A549 (cell line): ENCODE data around the gene SCN3B. TPM values are rescaled to one million over a fixed set of nuclear protein-coding genes. Genes with fewer than 3 reads are reported as not detected.
A peak's percentile ranks its signal among the peaks of the same experiment; 100 is the strongest.

Experiments used
- ATAC-seq, 2 experiments: fragments of 200-7000 bp in 1 of 2; fragments of >200 bp in 1 of 2; cut with Nextera tagmentation in 1 of 2; cut with Tn5 transposase in 1 of 2; 3 replicates each; pipeline versions ENCODE4 v1.8.0 to v1.9.1; 2018 to 2020; ENCODE audit warnings: mild to moderate bottlenecking in 1 of 2, moderate library complexity in 1 of 2
- CTCF ChIA-PET: fragments of 300-600 bp; sonication (Branson Sonifier 250); formaldehyde crosslinking; extraction: SDS; loops from one replicate; lab custom pipeline; 2021; ENCODE audit warnings: antibody characterized with exemption, inconsistent platforms; lab: Yijun Ruan, JAX
- POLR2A ChIA-PET: fragments of 350-600 bp; formaldehyde crosslinking; extraction: SDS; loops from one replicate; lab custom pipeline; 2021; ENCODE audit warnings: antibody characterized with exemption, inconsistent platforms; lab: Yijun Ruan, JAX
- DNase-seq, 2 experiments: peaks; one replicate each; pipeline versions ENCODE4 v3.0.0 to v3.0.0-alpha.2; 2011 to 2016; ENCODE audit warnings: low read depth in 1 of 2, low spot score in 1 of 2
- FAIRE-seq: peaks from 2 replicates; lab custom pipeline; 2011; peaks lifted over from hg19 to GRCh38; lab: Jason Lieb, UNC
- H3K27ac ChIP-seq, 2 experiments: fragments of >200 bp; sonication (Bioruptor Twin); formaldehyde crosslinking; 3 replicates each; pipeline ENCODE4 v1.5.1; 2016 to 2017
- H3K4me1 ChIP-seq: fragments of >200 bp; sonication (Bioruptor Twin); formaldehyde crosslinking; 3 replicates; pipeline ENCODE4 v1.6.1; 2016
- H3K4me2 ChIP-seq: fragments of >200 bp; sonication (Bioruptor Twin); formaldehyde crosslinking; 3 replicates; pipeline ENCODE4 v1.6.1; 2016
- H3K4me3 ChIP-seq: fragments of >200 bp; sonication (Bioruptor Twin); formaldehyde crosslinking; 3 replicates; pipeline ENCODE4 v1.5.1; 2016
- H3K9me3 ChIP-seq: fragments of >200 bp; sonication (Bioruptor Twin); formaldehyde crosslinking; 3 replicates; pipeline ENCODE4 v1.6.1; 2016
- EHMT2 ChIP-seq: fragments of 200-600 bp; sonication (generic); IDR thresholded peaks from 2 replicates; pipeline ENCODE4 v1.6.1; 2016; ENCODE audit warnings: antibody characterized with exemption, low read depth, mild to moderate bottlenecking, moderate library complexity
- FOSB ChIP-seq: fragments of 250-450 bp; sonication (Bioruptor Pico); IDR thresholded peaks from 2 replicates; pipeline ENCODE4 v1.5.0; 2020; ENCODE audit warnings: mild to moderate bottlenecking, moderate library complexity
- HOXA7 ChIP-seq: fragments of 250-450 bp; sonication (Bioruptor Pico); IDR thresholded peaks from 2 replicates; pipeline ENCODE4 v1.5.0; 2020; ENCODE audit warnings: mild to moderate bottlenecking, moderate library complexity
- JUN ChIP-seq, 2 experiments: fragments of >200 bp; sonication (Bioruptor Twin); formaldehyde crosslinking; IDR thresholded peaks; 2 replicates in 1 of 2; 3 replicates in 1 of 2; pipeline ENCODE4 v1.6.1; 2016 to 2017
- MAFK ChIP-seq: fragments of 450-650 bp; IDR thresholded peaks from 2 replicates; pipeline ENCODE4 v1.6.1; 2014; ENCODE audit not compliant: partially characterized antibody
- NFE2L2 ChIP-seq: fragments of 150-350 bp; conservative IDR thresholded peaks from 2 replicates; pipeline ENCODE4 v1.6.1; 2014; ENCODE audit warnings: low read length
- NR3C1 ChIP-seq: fragments of >200 bp; sonication (Bioruptor Twin); formaldehyde crosslinking; IDR thresholded peaks from 3 replicates; pipeline ENCODE4 v1.6.1; 2017
- PHF8 ChIP-seq: fragments of 200-600 bp; sonication (generic); IDR thresholded peaks from 2 replicates; pipeline ENCODE4 v1.6.1; 2016; ENCODE audit warnings: low read depth, mild to moderate bottlenecking, antibody characterized with exemption, moderate library complexity, borderline replicate concordance
- POLR2A ChIP-seq: IDR thresholded peaks from 2 replicates; pipeline ENCODE4 v1.6.1; 2012; ENCODE audit warnings: mild to moderate bottlenecking, low read length
- RAD21 ChIP-seq, 2 experiments: fragments of >200 bp in 1 of 2; sonication (Bioruptor Twin) in 1 of 2; formaldehyde crosslinking in 1 of 2; IDR thresholded peaks in 1 of 2; conservative IDR thresholded peaks in 1 of 2; 2 replicates in 1 of 2; 3 replicates in 1 of 2; pipeline ENCODE4 v1.6.1; 2012 to 2018; ENCODE audit warnings: inconsistent platforms in 1 of 2
- RARB ChIP-seq: fragments of 250-450 bp; sonication (Bioruptor Pico); IDR thresholded peaks from 2 replicates; pipeline ENCODE4 v1.8.0; 2021; ENCODE audit warnings: mild to moderate bottlenecking, moderate library complexity
- RFX5 ChIP-seq: fragments of 450-650 bp; IDR thresholded peaks from 2 replicates; pipeline ENCODE4 v1.7.1; 2014; ENCODE audit warnings: antibody characterized with exemption, mild to moderate bottlenecking, moderate library complexity
- RNF2 ChIP-seq: fragments of 200-600 bp; sonication (generic); IDR thresholded peaks from 2 replicates; pipeline ENCODE4 v1.6.1; 2016; ENCODE audit warnings: low read depth, mild to moderate bottlenecking, antibody characterized with exemption, moderate library complexity, borderline replicate concordance
- SMC3 ChIP-seq: fragments of >200 bp; sonication (Bioruptor Twin); formaldehyde crosslinking; IDR thresholded peaks from 3 replicates; pipeline ENCODE4 v1.6.1; 2018; ENCODE audit warnings: inconsistent platforms
- TFCP2L1 ChIP-seq: fragments of 250-450 bp; sonication (Bioruptor Pico); IDR thresholded peaks from 2 replicates; pipeline ENCODE4 v1.5.0; 2021; ENCODE audit warnings: mild to moderate bottlenecking
- ZC3H11A ChIP-seq: fragments of 450-650 bp; IDR thresholded peaks from 2 replicates; pipeline ENCODE4 v1.6.1; 2014; ENCODE audit warnings: antibody characterized with exemption, mild to moderate bottlenecking
- ZNF302 ChIP-seq: fragments of 250-450 bp; sonication (Bioruptor Pico); IDR thresholded peaks from 2 replicates; pipeline ENCODE4 v1.9.0; 2021; ENCODE audit warnings: inconsistent platforms, mild to moderate bottlenecking, moderate library complexity
- ZSCAN20 ChIP-seq: fragments of 250-450 bp; sonication (Bioruptor Pico); IDR thresholded peaks from 2 replicates; pipeline ENCODE4 v1.8.0; 2022; ENCODE audit warnings: mild to moderate bottlenecking, moderate library complexity
- WGBS: methylation state at CpG from one replicate; pipeline ENCODE4 v1.1.6; 2017; ENCODE audit errors: missing lambda C conversion rate; 5-methylcytosine and 5-hydroxymethylcytosine counted together
- polyA plus RNA-seq, 4 experiments: library from polyadenylated mRNA; depleted of rRNA in 3 of 4; stranded (reverse); fragments of >200 nt; fragmentation: RNase III in 1 of 4; extraction: RNeasy Plus Mini Kit Qiagen cat#74134 plus additional on column Dnase treatment in 1 of 4; gene quantifications; 2 replicates in 3 of 4; 3 replicates in 1 of 4; pipeline ENCODE4 v1.2.3, GENCODE V29; 2011 to 2017
- TF ChIP-seq, protein P1 (sequence below): fragments of 150-350 bp; IDR thresholded peaks from 2 replicates; pipeline ENCODE4 v1.6.1; 2014; ENCODE audit warnings: low read depth, mild to moderate bottlenecking, low read length
- TF ChIP-seq, protein P2 (sequence below): fragments of 450-650 bp; IDR thresholded peaks from 2 replicates; pipeline ENCODE4 v1.6.1; 2014; ENCODE audit warnings: antibody characterized with exemption
- TF ChIP-seq, protein P3 (sequence below): fragments of >200 bp; sonication (Bioruptor Twin); formaldehyde crosslinking; IDR thresholded peaks from 3 replicates; pipeline ENCODE4 v1.5.1; 2016
- TF ChIP-seq, protein P4 (sequence below): fragments of 250-450 bp; sonication (Bioruptor Pico); IDR thresholded peaks from 2 replicates; pipeline ENCODE4 v1.5.0; 2020; ENCODE audit warnings: low read depth, mild to moderate bottlenecking, moderate library complexity

The SCN3B gene
- polyA plus RNA-seq, 2 of the 4 experiments (the other 2 are of a cell fraction): 0.18 to 0.37 TPM

GRCh38 chr11:123642435-123642834 is 12.0 kb downstream of the SCN3B start:
- DNase-seq (no peak), FAIRE-seq (no peak), ATAC-seq (no peak; a peak in 1 of 6 replicates)
- Histone ChIP-seq H3K4me1 (no peaks in the 10 kb centered on the region), H3K4me2 (no peak overlapping the region), H3K4me3 (no peak overlapping the region), H3K9me3 (no peaks in the 10 kb centered on the region), H3K27ac (no peak overlapping the region)
- CTCF ChIA-PET: interaction anchor here (1.2 to 12.6 kb wide), 4 partner anchors 11 to 63 kb away, joined by 3 to 189 read pairs (median 36); partner anchors contain the start of gene SCN3B
- POLR2A ChIA-PET: no interaction called here
- WGBS: 70% methylated on average over 12 of the region's 15 CpGs
- no peak for TF ChIP-seq TFCP2L1 (CRISPR knock-in tag)
- TF ChIP-seq NFE2L2: no peak
- TF ChIP-seq RFX5: no peak

GRCh38 chr11:123641495-123641840 is 13.0 kb downstream of the SCN3B start:
- Histone ChIP-seq H3K9me3 (no peaks in the 10 kb centered on the region), H3K4me1 (no peaks in the 10 kb centered on the region), H3K4me2 (no peak overlapping the region), H3K4me3 (no peak overlapping the region), H3K27ac (no peak overlapping the region)
- TF ChIP-seq ZC3H11A (no peak), PHF8 (no peak), NFE2L2 (no peak), RNF2 (no peak), JUN (IDR thresholded peaks at IDR 0.05) (no peak), RARB (no peak)
- TF ChIP-seq, protein P1, sequence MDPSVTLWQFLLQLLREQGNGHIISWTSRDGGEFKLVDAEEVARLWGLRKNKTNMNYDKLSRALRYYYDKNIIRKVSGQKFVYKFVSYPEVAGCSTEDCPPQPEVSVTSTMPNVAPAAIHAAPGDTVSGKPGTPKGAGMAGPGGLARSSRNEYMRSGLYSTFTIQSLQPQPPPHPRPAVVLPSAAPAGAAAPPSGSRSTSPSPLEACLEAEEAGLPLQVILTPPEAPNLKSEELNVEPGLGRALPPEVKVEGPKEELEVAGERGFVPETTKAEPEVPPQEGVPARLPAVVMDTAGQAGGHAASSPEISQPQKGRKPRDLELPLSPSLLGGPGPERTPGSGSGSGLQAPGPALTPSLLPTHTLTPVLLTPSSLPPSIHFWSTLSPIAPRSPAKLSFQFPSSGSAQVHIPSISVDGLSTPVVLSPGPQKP: no peak
- FAIRE-seq: no peak
- POLR2A ChIA-PET: no interaction called here
- WGBS: 43% methylated on average over 4 of the region's 4 CpGs
- CTCF ChIA-PET: interaction anchor here (1.2 to 12.6 kb wide), 7 partner anchors 12 to 72 kb away, joined by 3 to 189 read pairs (median 21); partner anchors contain the start of gene SCN3B
- DNase-seq: no peak
- ATAC-seq: no peak

GRCh38 chr11:123640677-123641494 is 13.5 kb downstream of the SCN3B start:
- no peak for FAIRE-seq
- peak; percentile 84 to 97 for ATAC-seq
- H3K4me3 ChIP-seq: no peak overlapping the region
- ChIA-PET POLR2A (no interaction called here), CTCF (interaction anchor here (0.6 to 12.6 kb wide), 18 partner anchors 10 to 94 kb away, joined by 3 to 189 read pairs (median 4); partner anchors contain the start of gene SCN3B)
- no peak overlapping the region for H3K27ac ChIP-seq
- H3K9me3 ChIP-seq: no peaks in the 10 kb centered on the region
- peak; percentile 35 to 43 for DNase-seq
- H3K4me1 ChIP-seq: no peaks in the 10 kb centered on the region
- peak; percentile 77 for TF ChIP-seq SMC3
- TF ChIP-seq, protein P2, sequence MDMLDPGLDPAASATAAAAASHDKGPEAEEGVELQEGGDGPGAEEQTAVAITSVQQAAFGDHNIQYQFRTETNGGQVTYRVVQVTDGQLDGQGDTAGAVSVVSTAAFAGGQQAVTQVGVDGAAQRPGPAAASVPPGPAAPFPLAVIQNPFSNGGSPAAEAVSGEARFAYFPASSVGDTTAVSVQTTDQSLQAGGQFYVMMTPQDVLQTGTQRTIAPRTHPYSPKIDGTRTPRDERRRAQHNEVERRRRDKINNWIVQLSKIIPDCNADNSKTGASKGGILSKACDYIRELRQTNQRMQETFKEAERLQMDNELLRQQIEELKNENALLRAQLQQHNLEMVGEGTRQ: no peak
- TF ChIP-seq, protein P3, sequence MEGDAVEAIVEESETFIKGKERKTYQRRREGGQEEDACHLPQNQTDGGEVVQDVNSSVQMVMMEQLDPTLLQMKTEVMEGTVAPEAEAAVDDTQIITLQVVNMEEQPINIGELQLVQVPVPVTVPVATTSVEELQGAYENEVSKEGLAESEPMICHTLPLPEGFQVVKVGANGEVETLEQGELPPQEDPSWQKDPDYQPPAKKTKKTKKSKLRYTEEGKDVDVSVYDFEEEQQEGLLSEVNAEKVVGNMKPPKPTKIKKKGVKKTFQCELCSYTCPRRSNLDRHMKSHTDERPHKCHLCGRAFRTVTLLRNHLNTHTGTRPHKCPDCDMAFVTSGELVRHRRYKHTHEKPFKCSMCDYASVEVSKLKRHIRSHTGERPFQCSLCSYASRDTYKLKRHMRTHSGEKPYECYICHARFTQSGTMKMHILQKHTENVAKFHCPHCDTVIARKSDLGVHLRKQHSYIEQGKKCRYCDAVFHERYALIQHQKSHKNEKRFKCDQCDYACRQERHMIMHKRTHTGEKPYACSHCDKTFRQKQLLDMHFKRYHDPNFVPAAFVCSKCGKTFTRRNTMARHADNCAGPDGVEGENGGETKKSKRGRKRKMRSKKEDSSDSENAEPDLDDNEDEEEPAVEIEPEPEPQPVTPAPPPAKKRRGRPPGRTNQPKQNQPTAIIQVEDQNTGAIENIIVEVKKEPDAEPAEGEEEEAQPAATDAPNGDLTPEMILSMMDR: peak; percentile 71
- no peak for TF ChIP-seq POLR2A
- TF ChIP-seq RAD21 (conservative IDR thresholded peaks at IDR 0.05 in 1 of 2, IDR thresholded peaks at IDR 0.05 in 1 of 2): peak; percentile 79 to 83
- TF ChIP-seq, all 56 proteins: peak for 3
- WGBS: 30% methylated on average over 14 of the region's 22 CpGs
- H3K4me2 ChIP-seq: peak overlapping the region; percentile 40; the same call in 2 of the 3 replicates

DNA sequence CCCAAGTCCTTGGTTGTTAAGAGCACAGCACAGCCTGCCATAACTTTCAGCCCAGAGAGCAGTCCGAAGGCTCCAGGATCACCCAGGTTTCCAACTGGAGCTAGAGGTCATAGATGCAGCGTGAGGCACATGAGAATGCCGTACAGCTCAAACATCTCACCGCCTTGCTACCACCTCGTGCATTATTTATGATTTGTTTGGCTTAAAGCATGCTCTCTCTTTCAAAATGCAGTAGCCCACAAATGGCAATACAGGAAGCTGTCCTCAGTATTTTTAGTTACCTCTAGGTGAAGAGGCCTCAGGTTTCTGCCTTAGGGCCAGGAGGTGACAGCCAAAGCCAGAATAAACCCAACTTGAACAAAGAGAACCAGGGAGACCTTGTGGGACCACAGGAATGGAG is 14.4 kb downstream of the SCN3B start:
- no peak overlapping the region for H3K4me3 ChIP-seq
- WGBS: 68% methylated on average over 5 of the region's 5 CpGs
- DNase-seq: no peak
- no peaks in the 10 kb centered on the region for H3K4me1 ChIP-seq
- POLR2A ChIA-PET: no interaction called here
- H3K4me2 ChIP-seq: no peak overlapping the region
- no peaks in the 10 kb centered on the region for H3K9me3 ChIP-seq
- no peak for ATAC-seq
- H3K27ac ChIP-seq: no peak overlapping the region
- no peak for FAIRE-seq
- CTCF ChIA-PET: interaction anchor here (0.9 to 12.6 kb wide), 11 partner anchors 13 to 95 kb away, joined by 3 to 189 read pairs (median 7); partner anchors contain the start of gene SCN3B
- TF ChIP-seq ZSCAN20: no peak
- no peak for TF ChIP-seq EHMT2
- TF ChIP-seq NR3C1: no peak
- TF ChIP-seq, protein P4, sequence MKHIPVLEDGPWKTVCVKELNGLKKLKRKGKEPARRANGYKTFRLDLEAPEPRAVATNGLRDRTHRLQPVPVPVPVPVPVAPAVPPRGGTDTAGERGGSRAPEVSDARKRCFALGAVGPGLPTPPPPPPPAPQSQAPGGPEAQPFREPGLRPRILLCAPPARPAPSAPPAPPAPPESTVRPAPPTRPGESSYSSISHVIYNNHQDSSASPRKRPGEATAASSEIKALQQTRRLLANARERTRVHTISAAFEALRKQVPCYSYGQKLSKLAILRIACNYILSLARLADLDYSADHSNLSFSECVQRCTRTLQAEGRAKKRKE (CRISPR knock-in tag): no peak
- no peak for TF ChIP-seq ZNF302 (CRISPR knock-in tag)
- TF ChIP-seq, protein P3: no peak
- TF ChIP-seq HOXA7 (CRISPR knock-in tag): no peak
- no peak for TF ChIP-seq MAFK
- TF ChIP-seq FOSB (CRISPR knock-in tag): no peak
- no peak for TF ChIP-seq JUN (IDR thresholded peaks at IDR 0.05)
